PC-9 (cell line): ENCODE data around the gene FRMD4B. TPM values are rescaled to one million over a fixed set of nuclear protein-coding genes. Genes with fewer than 3 reads are reported as not detected.

Experiments
- BruUV-seq: library from RNA; stranded (reverse); fragments of 400-500 nt; replicated peaks from 2 replicates; lab custom pipeline; 2021; lab: Mats Ljungman, UMichigan
- CTCF ChIA-PET: fragments of 300-600 bp; sonication (Branson Sonifier 250); formaldehyde crosslinking; loops from one replicate; lab custom pipeline; 2022; ENCODE audit warnings: antibody characterized with exemption; lab: Charles Lee
- POLR2A ChIA-PET: fragments of 300-600 bp; sonication (Branson Sonifier 250); formaldehyde crosslinking; loops from one replicate; lab custom pipeline; 2022; ENCODE audit warnings: antibody characterized with exemption; ENCODE audit not compliant: unreplicated experiment; lab: Charles Lee
- DNase-seq, 2 experiments: peaks; one replicate each; pipeline versions ENCODE4 v3.0.0 to v3.0.0-alpha.2; 2015 to 2022; ENCODE audit warnings: mixed read lengths in 1 of 2
- H2AFZ ChIP-seq: fragments of 200-600 bp; sonication (generic); 2 replicates; pipeline ENCODE4 v1.8.1; 2017; ENCODE audit warnings: antibody characterized with exemption
- H3F3A ChIP-seq: fragments of 200-600 bp; sonication (generic); 2 replicates; pipeline ENCODE4 v1.8.1; 2017; ENCODE audit warnings: antibody characterized with exemption, mild to moderate bottlenecking, low read depth; ENCODE audit not compliant: insufficient read depth
- H3K27ac ChIP-seq: fragments of 200-600 bp; sonication (generic); 2 replicates; pipeline ENCODE4 v1.6.1; 2016; ENCODE audit warnings: mixed run types
- H3K27me3 ChIP-seq: fragments of 200-600 bp; sonication (generic); 2 replicates; pipeline ENCODE4 v1.6.1; 2016; ENCODE audit warnings: low read depth, mixed run types; ENCODE audit not compliant: insufficient read depth
- H3K36me3 ChIP-seq: fragments of 200-600 bp; sonication (generic); 2 replicates; pipeline ENCODE4 v1.6.1; 2016; ENCODE audit warnings: low read depth, mixed run types
- H3K4me1 ChIP-seq: fragments of 200-600 bp; sonication (generic); replicated peaks from 2 replicates; pipeline ENCODE4 v1.6.1; 2016; ENCODE audit warnings: mixed run types; ENCODE audit not compliant: insufficient read depth
- H3K4me2 ChIP-seq: fragments of 200-600 bp; sonication (generic); 2 replicates; pipeline ENCODE4 v1.6.1; 2017; ENCODE audit warnings: mixed run types
- H3K4me3 ChIP-seq: fragments of 200-600 bp; sonication (generic); 2 replicates; pipeline ENCODE4 v1.6.1; 2016; ENCODE audit warnings: mixed run types
- H3K79me2 ChIP-seq: fragments of 200-600 bp; sonication (generic); 2 replicates; pipeline ENCODE4 v1.6.1; 2017; ENCODE audit warnings: low read depth, mixed run types
- H3K9me2 ChIP-seq: fragments of 200-600 bp; sonication (generic); 2 replicates; pipeline ENCODE4 v1.8.1; 2017; ENCODE audit warnings: mild to moderate bottlenecking; ENCODE audit not compliant: insufficient read depth
- H3K9me3 ChIP-seq: fragments of 200-600 bp; sonication (generic); 2 replicates; pipeline ENCODE4 v1.8.1; 2016; ENCODE audit warnings: low read depth; ENCODE audit not compliant: insufficient read depth
- H4K20me1 ChIP-seq: fragments of 200-600 bp; sonication (generic); 2 replicates; pipeline ENCODE4 v1.8.1; 2017; ENCODE audit not compliant: insufficient read depth
- CTCF ChIP-seq: fragments of 200-600 bp; sonication (generic); conservative IDR thresholded peaks from 2 replicates; pipeline ENCODE4 v1.6.1; 2017; ENCODE audit warnings: mixed run types, antibody characterized with exemption, mild to moderate bottlenecking, moderate library complexity
- EZH2 ChIP-seq: fragments of 200-600 bp; sonication (generic); IDR thresholded peaks from 2 replicates; pipeline ENCODE4 v1.8.0; 2017; ENCODE audit warnings: antibody characterized with exemption, low read depth
- intact Hi-C: fragments of 100-400 bp; cut with micrococcal nuclease; formaldehyde crosslinking; loops from one replicate; pipeline ENCODE4 v1.10.0; 2022; ENCODE audit not compliant: unreplicated experiment
- total RNA-seq: library from RNA; stranded (reverse); gene quantifications from 2 replicates; pipeline ENCODE4 v1.2.3, GENCODE V29; 2021

FRMD4B gene
- total RNA-seq, 1 experiment from 2014 or later = 10.2 TPM

- no peaks in the 10 kb centered on the region for H3K27me3 ChIP-seq
- H3K4me1 ChIP-seq = no peaks in the 10 kb centered on the region
- ChIA-PET CTCF (interaction anchor here (0.6 to 0.8 kb wide), 2 partner anchors 373 to 564 kb away, joined by 3 to 5 read pairs; no protein-coding TSS in a partner anchor), POLR2A (no interaction called here)
- H3F3A ChIP-seq = no peaks in the 10 kb centered on the region
- H3K4me2 ChIP-seq = no peak overlapping the region
- TF ChIP-seq CTCF (no peak), EZH2 (no peak)
- no peaks in the 10 kb centered on the region for H3K9me3 ChIP-seq
- BruUV-seq = no TSS peak
- no peak overlapping the region for H3K27ac ChIP-seq
- DNase-seq = no peak
- intact Hi-C loops = loop anchor here (10.0 kb wide), 1 partner anchor 522 kb away; no protein-coding TSS in a partner anchor
- H3K4me3 ChIP-seq = no peak overlapping the region
- no peak overlapping the region for H2AFZ ChIP-seq
- no peaks in the 10 kb centered on the region for H3K9me2 ChIP-seq
- H4K20me1 ChIP-seq = no peaks in the 10 kb centered on the region
- no peaks in the 10 kb centered on the region for H3K36me3 ChIP-seq
- no peaks in the 10 kb centered on the region for H3K79me2 ChIP-seq
Measured at GRCh38 chr3:69422751-69423150, 36.9 kb upstream of the FRMD4B start.

- TF ChIP-seq EZH2 (no peak), CTCF (no peak)
- no peaks in the 10 kb centered on the region for H3K79me2 ChIP-seq
- no peak overlapping the region for H3K4me2 ChIP-seq
- H2AFZ ChIP-seq = no peak overlapping the region
- no peaks in the 10 kb centered on the region for H3K4me1 ChIP-seq
- POLR2A ChIA-PET = no interaction called here
- no peak overlapping the region for H3K27ac ChIP-seq
- no peaks in the 10 kb centered on the region for H3K27me3 ChIP-seq
- no peak for DNase-seq
- BruUV-seq = no TSS peak
- no peak overlapping the region for H3K4me3 ChIP-seq
- no peaks in the 10 kb centered on the region for H4K20me1 ChIP-seq
- no peaks in the 10 kb centered on the region for H3K36me3 ChIP-seq
- no peaks in the 10 kb centered on the region for H3K9me2 ChIP-seq
- CTCF ChIA-PET = no interaction called here
- H3K9me3 ChIP-seq = no peaks in the 10 kb centered on the region
- H3F3A ChIP-seq = no peaks in the 10 kb centered on the region
- intact Hi-C loops = loop anchor here (10.0 kb wide), 1 partner anchor 524 kb away; no protein-coding TSS in a partner anchor
Measured at GRCh38 chr3:69420781-69421520, 35.1 kb upstream of the FRMD4B start.

- Histone ChIP-seq H3K4me2 (no peak overlapping the region), H3F3A (no peaks in the 10 kb centered on the region), H3K36me3 (no peaks in the 10 kb centered on the region), H3K79me2 (no peaks in the 10 kb centered on the region), H3K27me3 (no peaks in the 10 kb centered on the region), H2AFZ (no peak overlapping the region), H3K4me1 (no peaks in the 10 kb centered on the region), H3K27ac (no peak overlapping the region), H3K9me2 (no peaks in the 10 kb centered on the region), H3K4me3 (no peak overlapping the region), H3K9me3 (no peaks in the 10 kb centered on the region), H4K20me1 (no peaks in the 10 kb centered on the region)
- no peak for DNase-seq
- intact Hi-C loops = no loop called here
- no TSS peak for BruUV-seq
- POLR2A ChIA-PET = no interaction called here
- TF ChIP-seq EZH2 (no peak), CTCF (no peak)
- CTCF ChIA-PET = no interaction called here
Measured at GRCh38 chr3:69419276-69419675, 33.4 kb upstream of the FRMD4B start.
